Activated naive CD4-positive, alpha-beta T cell treated with anti-CD3 and anti-CD28 coated beads for 36 hours (primary cell): ENCODE measurements around the gene GLRA1. TPM values are rescaled to one million over a fixed set of nuclear protein-coding genes. Genes with fewer than 3 reads are reported as not detected.

ENCODE experiments used
- CTCF ChIA-PET: fragments of 350-600 bp; sonication (Branson Sonifier 250); formaldehyde crosslinking; loops from one replicate; lab custom pipeline; 2021; ENCODE audit warnings: antibody characterized with exemption; lab: Charles Lee
- DNase-seq: peaks from one replicate; pipeline ENCODE4 v3.0.0-alpha.2; 2020
- H3K27ac Mint-ChIP-seq: one replicate; pipeline ENCODE4 v1.8.0; 2021; ENCODE audit warnings: mild to moderate bottlenecking, mixed read lengths
- H3K27me3 Mint-ChIP-seq: one replicate; pipeline ENCODE4 v1.8.0; 2021; ENCODE audit warnings: low read depth, mixed read lengths
- H3K36me3 Mint-ChIP-seq: one replicate; pipeline ENCODE4 v1.8.0; 2021; ENCODE audit warnings: low read depth, mixed read lengths
- H3K4me1 Mint-ChIP-seq: one replicate; pipeline ENCODE4 v1.8.0; 2021; ENCODE audit warnings: low read depth, mixed read lengths
- H3K4me3 Mint-ChIP-seq: one replicate; pipeline ENCODE4 v1.8.0; 2021; ENCODE audit warnings: mild to moderate bottlenecking, moderate library complexity, mixed read lengths
- H3K9me3 Mint-ChIP-seq: one replicate; pipeline ENCODE4 v1.8.0; 2021; ENCODE audit warnings: mixed read lengths
- intact Hi-C: fragments of 100-400 bp; cut with micrococcal nuclease; formaldehyde crosslinking; loops from one replicate; pipeline ENCODE4 v1.15.1; 2023
- total RNA-seq, 2 experiments: library from RNA; stranded (reverse); gene quantifications; one replicate each; pipeline ENCODE4 v1.2.3, GENCODE V29; 2021

Gene GLRA1
- total RNA-seq, 2 experiments from 2014 or later, result not detected

GRCh38 chr5:151909628-151910027 is 15.0 kb downstream of the GLRA1 start:
- CTCF ChIA-PET, result no interaction called here
- intact Hi-C loops, result no loop called here
- no peak for DNase-seq
- no peaks in the 10 kb centered on the region for H3K4me1 Mint-ChIP-seq
- H3K27ac Mint-ChIP-seq, result no peak overlapping the region
- no peak overlapping the region for H3K4me3 Mint-ChIP-seq
- no peaks in the 10 kb centered on the region for H3K9me3 Mint-ChIP-seq
- no peaks in the 10 kb centered on the region for H3K27me3 Mint-ChIP-seq
- no peaks in the 10 kb centered on the region for H3K36me3 Mint-ChIP-seq

GRCh38 chr5:151906246-151906645 is 18.4 kb downstream of the GLRA1 start:
- Mint-ChIP-seq H3K9me3 (no peaks in the 10 kb centered on the region), H3K36me3 (no peaks in the 10 kb centered on the region), H3K27ac (no peak overlapping the region), H3K27me3 (no peaks in the 10 kb centered on the region), H3K4me3 (no peak overlapping the region), H3K4me1 (no peaks in the 10 kb centered on the region)
- CTCF ChIA-PET, result no interaction called here
- no peak for DNase-seq
- intact Hi-C loops, result no loop called here

GRCh38 chr5:151905557-151905961 is 19.1 kb downstream of the GLRA1 start:
- Mint-ChIP-seq H3K4me1 (no peaks in the 10 kb centered on the region), H3K4me3 (no peak overlapping the region), H3K9me3 (no peaks in the 10 kb centered on the region), H3K36me3 (no peaks in the 10 kb centered on the region), H3K27ac (no peak overlapping the region), H3K27me3 (no peaks in the 10 kb centered on the region)
- DNase-seq, result no peak
- intact Hi-C loops, result no loop called here
- CTCF ChIA-PET, result no interaction called here

- intact Hi-C loops, result no loop called here
- no peak overlapping the region for H3K4me3 Mint-ChIP-seq
- no peak overlapping the region for H3K27ac Mint-ChIP-seq
- CTCF ChIA-PET, result interaction anchor here (0.7 to 0.9 kb wide), 2 partner anchors 9 to 93 kb away, joined by 3 read pairs; no protein-coding TSS in a partner anchor
- no peaks in the 10 kb centered on the region for H3K36me3 Mint-ChIP-seq
- DNase-seq, result no peak
- no peaks in the 10 kb centered on the region for H3K27me3 Mint-ChIP-seq
- no peaks in the 10 kb centered on the region for H3K4me1 Mint-ChIP-seq
- no peaks in the 10 kb centered on the region for H3K9me3 Mint-ChIP-seq
These were observed 19.7 kb downstream of the GLRA1 start for GRCh38 chr5:151904909-151905308.

GRCh38 chr5:151904127-151904526 is 20.5 kb downstream of the GLRA1 start:
- H3K36me3 Mint-ChIP-seq, result no peaks in the 10 kb centered on the region
- CTCF ChIA-PET, result interaction anchor here (0.5 to 0.9 kb wide), 2 partner anchors 10 to 81 kb away, joined by 3 read pairs; no protein-coding TSS in a partner anchor
- H3K4me3 Mint-ChIP-seq, result no peak overlapping the region
- no peak overlapping the region for H3K27ac Mint-ChIP-seq
- no peaks in the 10 kb centered on the region for H3K4me1 Mint-ChIP-seq
- no peak for DNase-seq
- intact Hi-C loops, result no loop called here
- H3K9me3 Mint-ChIP-seq, result no peaks in the 10 kb centered on the region
- no peaks in the 10 kb centered on the region for H3K27me3 Mint-ChIP-seq

GRCh38 chr5:151903243-151903653 is 21.4 kb downstream of the GLRA1 start:
- intact Hi-C loops, result no loop called here
- CTCF ChIA-PET, result no interaction called here
- DNase-seq, result no peak
- Mint-ChIP-seq H3K27me3 (no peaks in the 10 kb centered on the region), H3K27ac (no peak overlapping the region), H3K4me3 (no peak overlapping the region), H3K9me3 (no peaks in the 10 kb centered on the region), H3K4me1 (no peaks in the 10 kb centered on the region), H3K36me3 (no peaks in the 10 kb centered on the region)

- Mint-ChIP-seq H3K27ac (no peak overlapping the region), H3K9me3 (no peaks in the 10 kb centered on the region), H3K4me3 (no peak overlapping the region), H3K27me3 (no peaks in the 10 kb centered on the region), H3K4me1 (no peaks in the 10 kb centered on the region), H3K36me3 (no peaks in the 10 kb centered on the region)
- DNase-seq, result no peak
- CTCF ChIA-PET, result no interaction called here
- intact Hi-C loops, result no loop called here
These were observed 22.4 kb downstream of the GLRA1 start for GRCh38 chr5:151902215-151902614.

- no peaks in the 10 kb centered on the region for H3K27me3 Mint-ChIP-seq
- CTCF ChIA-PET, result no interaction called here
- no peaks in the 10 kb centered on the region for H3K4me1 Mint-ChIP-seq
- DNase-seq, result no peak
- H3K27ac Mint-ChIP-seq, result no peak overlapping the region
- H3K4me3 Mint-ChIP-seq, result no peak overlapping the region
- intact Hi-C loops, result no loop called here
- H3K36me3 Mint-ChIP-seq, result no peaks in the 10 kb centered on the region
- H3K9me3 Mint-ChIP-seq, result no peaks in the 10 kb centered on the region
These were observed 23.0 kb downstream of the GLRA1 start for GRCh38 chr5:151901611-151902010.

GRCh38 chr5:151900891-151901290 is 23.8 kb downstream of the GLRA1 start:
- Mint-ChIP-seq H3K27ac (no peak overlapping the region), H3K9me3 (no peaks in the 10 kb centered on the region), H3K27me3 (no peaks in the 10 kb centered on the region), H3K36me3 (no peaks in the 10 kb centered on the region), H3K4me1 (no peaks in the 10 kb centered on the region), H3K4me3 (no peak overlapping the region)
- DNase-seq, result no peak
- intact Hi-C loops, result no loop called here
- CTCF ChIA-PET, result no interaction called here

- Mint-ChIP-seq H3K27ac (no peak overlapping the region), H3K9me3 (no peaks in the 10 kb centered on the region), H3K4me3 (no peak overlapping the region), H3K4me1 (no peaks in the 10 kb centered on the region), H3K27me3 (no peaks in the 10 kb centered on the region), H3K36me3 (no peaks in the 10 kb centered on the region)
- DNase-seq, result no peak
- CTCF ChIA-PET, result no interaction called here
- intact Hi-C loops, result no loop called here
These were observed 25.3 kb downstream of the GLRA1 start for GRCh38 chr5:151899399-151899798.

- Mint-ChIP-seq H3K4me3 (no peak overlapping the region), H3K4me1 (no peaks in the 10 kb centered on the region), H3K27me3 (no peaks in the 10 kb centered on the region), H3K27ac (no peak overlapping the region), H3K36me3 (no peaks in the 10 kb centered on the region), H3K9me3 (no peaks in the 10 kb centered on the region)
- CTCF ChIA-PET, result no interaction called here
- intact Hi-C loops, result no loop called here
- DNase-seq, result no peak
These were observed 26.8 kb downstream of the GLRA1 start for GRCh38 chr5:151897896-151898295.

- intact Hi-C loops, result no loop called here
- H3K4me3 Mint-ChIP-seq, result no peak overlapping the region
- no peaks in the 10 kb centered on the region for H3K36me3 Mint-ChIP-seq
- no peak overlapping the region for H3K27ac Mint-ChIP-seq
- H3K4me1 Mint-ChIP-seq, result no peaks in the 10 kb centered on the region
- CTCF ChIA-PET, result interaction anchor here (0.7 kb wide), 1 partner anchor 713 kb away, joined by 3 read pairs; no protein-coding TSS in a partner anchor
- no peaks in the 10 kb centered on the region for H3K9me3 Mint-ChIP-seq
- no peak for DNase-seq
- H3K27me3 Mint-ChIP-seq, result no peaks in the 10 kb centered on the region
These were observed 27.6 kb downstream of the GLRA1 start for GRCh38 chr5:151897020-151897552.

GRCh38 chr5:151896031-151896691 is 28.5 kb downstream of the GLRA1 start:
- no peak for DNase-seq
- H3K4me3 Mint-ChIP-seq, result no peak overlapping the region
- no peaks in the 10 kb centered on the region for H3K36me3 Mint-ChIP-seq
- no peaks in the 10 kb centered on the region for H3K4me1 Mint-ChIP-seq
- no peaks in the 10 kb centered on the region for H3K9me3 Mint-ChIP-seq
- no peak overlapping the region for H3K27ac Mint-ChIP-seq
- H3K27me3 Mint-ChIP-seq, result no peaks in the 10 kb centered on the region
- CTCF ChIA-PET, result no interaction called here
- intact Hi-C loops, result no loop called here
